ENCODE results near the gene PPM1L.

PPM1L gene

GRCh38 chr3:160808838-160809237 is 52.8 kb downstream of the PPM1L start:
- Histone ChIP-seq H3K4me1 (ENCODE audit: insufficient read depth, low read length, severe bottlenecking) (no peaks in the 10 kb centered on the region), H3K79me2 (ENCODE audit: insufficient read depth, low read length) (no peaks in the 10 kb centered on the region), H3K36me3 (ENCODE audit: insufficient read depth, low read length) (no peaks in the 10 kb centered on the region), H3K4me2 (ENCODE audit: low read length) (no peak overlapping the region), H3K27ac (ENCODE audit: low read depth, low read length, poor library complexity, severe bottlenecking) (no peak overlapping the region), H3F3A (ENCODE audit: insufficient read depth, low read length) (no peaks in the 10 kb centered on the region), H3K9ac (ENCODE audit: low read length) (no peak overlapping the region), H3K9me3 (ENCODE audit: low read length) (no peaks in the 10 kb centered on the region), H4K20me1 (ENCODE audit: insufficient read depth, low read length) (no peaks in the 10 kb centered on the region), H3K9me2 (ENCODE audit: low read depth, low read length) (no peaks in the 10 kb centered on the region), H3K27me3 (ENCODE audit: insufficient read depth, low read length) (no peaks in the 10 kb centered on the region), H2AFZ (ENCODE audit: low read length) (no peak overlapping the region), H3K4me3 (ENCODE audit: low read depth, low read length, poor library complexity, severe bottlenecking) (no peak overlapping the region)
- TF ChIP-seq EZH2 (IDR thresholded peaks at IDR 0.05; ENCODE audit: borderline replicate concordance, low read length) = no peak
- TF ChIP-seq, protein P1, sequence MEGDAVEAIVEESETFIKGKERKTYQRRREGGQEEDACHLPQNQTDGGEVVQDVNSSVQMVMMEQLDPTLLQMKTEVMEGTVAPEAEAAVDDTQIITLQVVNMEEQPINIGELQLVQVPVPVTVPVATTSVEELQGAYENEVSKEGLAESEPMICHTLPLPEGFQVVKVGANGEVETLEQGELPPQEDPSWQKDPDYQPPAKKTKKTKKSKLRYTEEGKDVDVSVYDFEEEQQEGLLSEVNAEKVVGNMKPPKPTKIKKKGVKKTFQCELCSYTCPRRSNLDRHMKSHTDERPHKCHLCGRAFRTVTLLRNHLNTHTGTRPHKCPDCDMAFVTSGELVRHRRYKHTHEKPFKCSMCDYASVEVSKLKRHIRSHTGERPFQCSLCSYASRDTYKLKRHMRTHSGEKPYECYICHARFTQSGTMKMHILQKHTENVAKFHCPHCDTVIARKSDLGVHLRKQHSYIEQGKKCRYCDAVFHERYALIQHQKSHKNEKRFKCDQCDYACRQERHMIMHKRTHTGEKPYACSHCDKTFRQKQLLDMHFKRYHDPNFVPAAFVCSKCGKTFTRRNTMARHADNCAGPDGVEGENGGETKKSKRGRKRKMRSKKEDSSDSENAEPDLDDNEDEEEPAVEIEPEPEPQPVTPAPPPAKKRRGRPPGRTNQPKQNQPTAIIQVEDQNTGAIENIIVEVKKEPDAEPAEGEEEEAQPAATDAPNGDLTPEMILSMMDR (IDR thresholded peaks at IDR 0.05; ENCODE audit: low read length) = no peak

DNA sequence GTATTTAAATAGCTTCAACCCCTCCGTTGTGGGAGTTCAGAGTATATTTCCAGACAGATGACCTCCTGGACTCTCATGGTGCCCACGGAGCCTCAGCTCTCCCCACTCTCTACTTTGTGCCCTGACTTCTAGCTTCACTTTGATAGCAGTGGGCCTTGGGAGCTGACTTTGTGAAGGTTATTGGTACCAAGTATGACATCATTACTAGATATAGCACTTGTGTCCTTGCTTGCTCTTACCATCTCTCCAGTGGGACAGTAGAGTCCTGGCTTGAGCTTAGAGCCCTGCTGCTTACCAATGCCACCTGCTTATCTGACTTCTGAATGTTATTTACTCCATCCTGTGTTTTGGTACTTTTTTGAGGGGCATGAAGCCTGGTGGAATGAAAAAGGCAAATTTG is 53.4 kb downstream of the PPM1L start:
- Histone ChIP-seq H3K4me1 (ENCODE audit: insufficient read depth, low read length, severe bottlenecking) (no peaks in the 10 kb centered on the region), H3K9ac (ENCODE audit: low read length) (no peak overlapping the region), H4K20me1 (ENCODE audit: insufficient read depth, low read length) (no peaks in the 10 kb centered on the region), H3K4me2 (ENCODE audit: low read length) (no peak overlapping the region), H3K79me2 (ENCODE audit: insufficient read depth, low read length) (no peaks in the 10 kb centered on the region), H3K9me3 (ENCODE audit: low read length) (no peaks in the 10 kb centered on the region), H3K9me2 (ENCODE audit: low read depth, low read length) (no peaks in the 10 kb centered on the region), H3K4me3 (ENCODE audit: low read depth, low read length, poor library complexity, severe bottlenecking) (no peak overlapping the region), H3F3A (ENCODE audit: insufficient read depth, low read length) (no peaks in the 10 kb centered on the region), H3K27ac (ENCODE audit: low read depth, low read length, poor library complexity, severe bottlenecking) (no peak overlapping the region), H3K36me3 (ENCODE audit: insufficient read depth, low read length) (no peaks in the 10 kb centered on the region), H2AFZ (ENCODE audit: low read length) (no peak overlapping the region), H3K27me3 (ENCODE audit: insufficient read depth, low read length) (no peaks in the 10 kb centered on the region)
- TF ChIP-seq, protein P1 (IDR thresholded peaks at IDR 0.05; ENCODE audit: low read length) = no peak
- TF ChIP-seq EZH2 (IDR thresholded peaks at IDR 0.05; ENCODE audit: borderline replicate concordance, low read length) = no peak

DNA sequence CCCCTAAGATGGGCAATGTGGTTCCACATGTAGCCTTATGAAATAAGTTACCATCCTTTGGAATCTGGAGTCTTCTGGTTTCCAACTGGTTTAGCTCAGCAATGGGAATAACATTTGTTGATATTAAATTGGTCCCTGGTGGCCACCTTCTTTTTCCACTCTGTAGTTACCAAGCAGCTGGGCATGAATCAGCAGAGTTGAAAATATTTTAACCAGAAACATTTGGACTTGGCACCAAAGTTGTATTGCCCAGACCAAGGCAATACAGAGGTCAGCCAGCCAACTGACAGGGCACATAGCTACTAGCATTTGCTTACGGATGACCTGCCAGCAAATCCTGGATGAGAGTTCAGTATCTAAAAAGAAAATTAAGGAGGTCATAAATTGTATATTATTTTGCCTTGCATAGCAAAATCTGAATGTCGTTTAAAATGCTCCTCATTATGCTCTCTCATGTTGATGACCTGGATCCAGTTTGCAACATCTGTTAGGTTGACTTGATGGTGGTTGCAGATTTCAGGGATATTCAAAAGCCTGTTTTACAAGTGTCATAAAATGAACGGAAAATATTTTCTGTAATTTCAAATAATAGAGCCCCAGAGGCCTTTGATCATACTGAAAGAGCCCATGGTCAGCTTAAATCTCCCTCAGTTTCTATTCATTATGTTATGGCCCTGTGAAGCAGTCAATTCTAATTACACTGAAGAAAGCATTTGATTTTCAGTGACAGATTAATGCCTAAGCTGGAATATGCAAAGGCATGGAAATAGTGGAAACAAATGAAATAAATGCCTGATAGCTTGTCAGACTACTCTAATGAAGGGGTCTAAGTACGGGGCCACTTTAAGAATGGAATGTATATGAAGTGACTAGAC is 54.6 kb downstream of the PPM1L start:
- Histone ChIP-seq H3F3A (ENCODE audit: insufficient read depth, low read length) (no peaks in the 10 kb centered on the region), H3K4me2 (ENCODE audit: low read length) (no peak overlapping the region), H3K27me3 (ENCODE audit: insufficient read depth, low read length) (no peaks in the 10 kb centered on the region), H3K79me2 (ENCODE audit: insufficient read depth, low read length) (no peaks in the 10 kb centered on the region), H3K4me1 (ENCODE audit: insufficient read depth, low read length, severe bottlenecking) (no peaks in the 10 kb centered on the region), H3K4me3 (ENCODE audit: low read depth, low read length, poor library complexity, severe bottlenecking) (no peak overlapping the region), H3K9ac (ENCODE audit: low read length) (no peak overlapping the region), H3K9me3 (ENCODE audit: low read length) (no peaks in the 10 kb centered on the region), H3K36me3 (ENCODE audit: insufficient read depth, low read length) (no peaks in the 10 kb centered on the region), H3K9me2 (ENCODE audit: low read depth, low read length) (no peaks in the 10 kb centered on the region), H2AFZ (ENCODE audit: low read length) (no peak overlapping the region), H4K20me1 (ENCODE audit: insufficient read depth, low read length) (no peaks in the 10 kb centered on the region), H3K27ac (ENCODE audit: low read depth, low read length, poor library complexity, severe bottlenecking) (no peak overlapping the region)
- no peak for TF ChIP-seq EZH2 (IDR thresholded peaks at IDR 0.05; ENCODE audit: borderline replicate concordance, low read length)
- TF ChIP-seq, protein P1 (IDR thresholded peaks at IDR 0.05; ENCODE audit: low read length) = no peak
